ENCODE data around the gene CD84. TPM values are rescaled to one million over a fixed set of nuclear protein-coding genes. Genes with fewer than 3 reads are reported as not detected.

Gene CD84
- polyA plus RNA-seq, 1 of the 3 experiments (the other 2 are of a cell fraction) = not detected

- CTCF ChIA-PET = interaction anchor here (0.7 kb wide), 1 partner anchor 188 kb away, joined by 3 read pairs; no protein-coding TSS in a partner anchor
- Histone ChIP-seq H2AFZ (ENCODE audit: low read depth) (no peak overlapping the region), H3K36me3 (replicated peaks in 1 of 2; ENCODE audit: control insufficient read depth in 1 of 2, insufficient read depth in 2 of 2, low read length in 1 of 2) (no peaks in the 10 kb centered on the region), H3K4me2 (no peak overlapping the region), H3K9me2 (no peaks in the 10 kb centered on the region), H3K9me3 (no peaks in the 10 kb centered on the region), H3K27me3 (ENCODE audit: insufficient read depth) (no peaks in the 10 kb centered on the region; the same call in 1 of the 2 replicates), H4K20me1 (ENCODE audit: insufficient read depth) (no peaks in the 10 kb centered on the region), H3K79me2 (ENCODE audit: insufficient read depth) (no peaks in the 10 kb centered on the region), H3F3A (replicated peaks; ENCODE audit: insufficient read depth) (no peaks in the 10 kb centered on the region), H3K27ac (ENCODE audit: low read depth in 2 of 2, low read length in 1 of 2) (no peak overlapping the region), H3K9ac (no peak overlapping the region), H3K4me1 (ENCODE audit: control insufficient read depth in 1 of 2, insufficient read depth in 2 of 2, low read depth in 1 of 2, low read length in 1 of 2) (no peaks in the 10 kb centered on the region), H3K4me3 (ENCODE audit: low read depth in 2 of 2, low read length in 1 of 2) (no peak overlapping the region)
- POLR2A ChIA-PET = no interaction called here
- WGBS (ENCODE audit: low lambda C conversion rate) = 0% methylated on average over 3 of the region's 3 CpGs
- no peak for TF ChIP-seq REST (IDR thresholded peaks at IDR 0.05; ENCODE audit: low read depth, low read length)
- no peak for TF ChIP-seq SMC3 (IDR thresholded peaks at IDR 0.05; ENCODE audit: low read depth, low read length)
- no peak for TF ChIP-seq IRF3 (IDR thresholded peaks at IDR 0.05; ENCODE audit: low read depth, low read length)
- no peak for TF ChIP-seq RCOR1 (IDR thresholded peaks at IDR 0.05; ENCODE audit: low read length)
- TF ChIP-seq NRF1 (IDR thresholded peaks at IDR 0.05; ENCODE audit: low read depth, low read length) = no peak
- TF ChIP-seq SIN3A (IDR thresholded peaks at IDR 0.05; ENCODE audit: borderline replicate concordance, low read depth, low read length) = no peak
- TF ChIP-seq JUND (IDR thresholded peaks at IDR 0.05) = no peak
- TF ChIP-seq NFIC (IDR thresholded peaks at IDR 0.05; ENCODE audit: borderline replicate concordance) = no peak
- no peak for TF ChIP-seq PBX3 (IDR thresholded peaks at IDR 0.05)
- no peak for TF ChIP-seq EP300 (IDR thresholded peaks at IDR 0.05; ENCODE audit: borderline replicate concordance in 1 of 2, low read depth in 1 of 2, low read length in 1 of 2)
- no peak for TF ChIP-seq TEAD4 (IDR thresholded peaks at IDR 0.05; ENCODE audit: borderline replicate concordance, insufficient read depth)
- TF ChIP-seq YY1 (IDR thresholded peaks at IDR 0.05; ENCODE audit: low read depth) = no peak
- TF ChIP-seq RXRA (IDR thresholded peaks at IDR 0.05; ENCODE audit: borderline replicate concordance, low read depth) = no peak
- no peak for TF ChIP-seq ZBTB33 (IDR thresholded peaks at IDR 0.05; ENCODE audit: borderline replicate concordance, low read depth)
- DNase-seq = no peak
Measured at GRCh38 chr1:160549665-160550006, 29.7 kb downstream of the CD84 start.
